Uterus (tissue), 4 donors: ENCODE data around the gene GABRG3. TPM values are rescaled to one million over a fixed set of nuclear protein-coding genes. Genes with fewer than 3 reads are reported as not detected.

Experiments used
- DNase-seq, 2 donors: peaks; one replicate each; pipeline ENCODE4 v3.0.0-alpha.2; 2019 to 2020
- H3K27ac ChIP-seq, 2 donors: fragments of 200-600 bp; sonication (generic); 1 replicate in 1 of 2; 2 replicates in 1 of 2; pipeline ENCODE4 v1.5.1; 2016 to 2018
- H3K27me3 ChIP-seq, 2 donors: fragments of 200-600 bp; sonication (generic); one replicate each; pipeline ENCODE4 v1.5.1; 2018 to 2019; ENCODE audit warnings: control low read depth in 1 of 2
- H3K36me3 ChIP-seq, 2 donors: fragments of 200-600 bp; sonication (generic); one replicate each; pipeline ENCODE4 v1.5.1; 2019; ENCODE audit warnings: control low read depth in 1 of 2
- H3K4me1 ChIP-seq, 2 donors: fragments of 200-600 bp; sonication (generic); one replicate each; pipeline ENCODE4 v1.5.1; 2018 to 2019; ENCODE audit warnings: control low read depth in 1 of 2
- H3K4me3 ChIP-seq, 2 donors: fragments of 200-600 bp; sonication (generic); 1 replicate in 1 of 2; 2 replicates in 1 of 2; pipeline ENCODE4 v1.5.1; 2018 to 2019; ENCODE audit warnings: mild to moderate bottlenecking in 1 of 2
- H3K9me3 ChIP-seq, 2 donors: fragments of 200-600 bp; sonication (generic); one replicate each; pipeline ENCODE4 v1.5.1; 2019; ENCODE audit warnings: control low read depth in 1 of 2
- CTCF ChIP-seq, 4 experiments: fragments of 200-600 bp in 2 of 4; fragments of 450-650 bp in 2 of 4; sonication (generic) in 2 of 4; IDR thresholded peaks; one replicate each; pipeline ENCODE4 v1.5.1; 2016 to 2019; ENCODE audit warnings: antibody characterized with exemption in 4 of 4, mild to moderate bottlenecking in 2 of 4, moderate library complexity in 1 of 4
- POLR2A ChIP-seq, 2 donors: fragments of 450-650 bp; IDR thresholded peaks; one replicate each; pipeline ENCODE4 v1.6.1; 2016; ENCODE audit warnings: antibody characterized with exemption in 2 of 2, mild to moderate bottlenecking in 1 of 2, moderate library complexity in 1 of 2
- intact Hi-C: fragments of 100-400 bp; cut with DNase I; formaldehyde crosslinking; loops from one replicate; pipeline ENCODE4 v1.15.1; 2023; ENCODE audit warnings: low total_unique reads
- total RNA-seq, 4 donors: library from RNA; depleted of rRNA in 3 of 4; stranded (reverse); fragments of >200 nt in 3 of 4; gene quantifications; one replicate each; pipeline versions ENCODE4 v1.1.0 to v1.2.4, GENCODE V29; 2014 to 2023
- donor health status: DM: yes; HTN: yes; CAD: no.

The GABRG3 gene
- total RNA-seq, 4 donors from 2014 or later: 3.0 TPM; not detected in 3

- Histone ChIP-seq H3K9me3 (no peaks in the 10 kb centered on the region), H3K27ac (no peak overlapping the region), H3K4me3 (no peak overlapping the region), H3K4me1 (no peaks in the 10 kb centered on the region), H3K27me3 (no peaks in the 10 kb centered on the region), H3K36me3 (no peaks in the 10 kb centered on the region)
- intact Hi-C loops: no loop called here
- no peak for TF ChIP-seq POLR2A (IDR thresholded peaks at IDR 0.05)
- no peak for DNase-seq
Observed at GRCh38 chr15:27214961-27215360, 244.0 kb downstream of the GABRG3 start.

GRCh38 chr15:27218426-27218825 lies 247.4 kb downstream of the GABRG3 start:
- no peak for DNase-seq
- H3K27me3 ChIP-seq: no peaks in the 10 kb centered on the region
- intact Hi-C loops: no loop called here
- no peak for TF ChIP-seq CTCF (IDR thresholded peaks at IDR 0.05)
- TF ChIP-seq POLR2A (IDR thresholded peaks at IDR 0.05): no peak
- H3K27ac ChIP-seq: no peak overlapping the region
- no peaks in the 10 kb centered on the region for H3K9me3 ChIP-seq
- no peaks in the 10 kb centered on the region for H3K4me1 ChIP-seq
- H3K36me3 ChIP-seq: no peaks in the 10 kb centered on the region
- H3K4me3 ChIP-seq: no peak overlapping the region

GRCh38 chr15:27219636-27220035 lies 248.7 kb downstream of the GABRG3 start:
- intact Hi-C loops: no loop called here
- Histone ChIP-seq H3K27me3 (no peaks in the 10 kb centered on the region), H3K27ac (no peak overlapping the region), H3K9me3 (no peaks in the 10 kb centered on the region), H3K36me3 (no peaks in the 10 kb centered on the region), H3K4me3 (no peak overlapping the region), H3K4me1 (no peaks in the 10 kb centered on the region)
- TF ChIP-seq CTCF (IDR thresholded peaks at IDR 0.05) (no peak), POLR2A (IDR thresholded peaks at IDR 0.05) (no peak)
- DNase-seq: no peak

- no peaks in the 10 kb centered on the region for H3K4me1 ChIP-seq
- no peaks in the 10 kb centered on the region for H3K36me3 ChIP-seq
- no peak for TF ChIP-seq POLR2A (IDR thresholded peaks at IDR 0.05)
- no peak for TF ChIP-seq CTCF (IDR thresholded peaks at IDR 0.05)
- H3K9me3 ChIP-seq: no peaks in the 10 kb centered on the region
- no peak for DNase-seq
- intact Hi-C loops: no loop called here
- no peak overlapping the region for H3K27ac ChIP-seq
- no peaks in the 10 kb centered on the region for H3K27me3 ChIP-seq
- H3K4me3 ChIP-seq: no peak overlapping the region
Observed at GRCh38 chr15:27220199-27220598, 249.2 kb downstream of the GABRG3 start.

GRCh38 chr15:27222479-27222878 lies 251.5 kb downstream of the GABRG3 start:
- intact Hi-C loops: no loop called here
- Histone ChIP-seq H3K36me3 (no peaks in the 10 kb centered on the region), H3K27me3 (no peaks in the 10 kb centered on the region), H3K4me1 (no peaks in the 10 kb centered on the region), H3K4me3 (no peak overlapping the region), H3K9me3 (no peaks in the 10 kb centered on the region), H3K27ac (no peak overlapping the region)
- no peak for DNase-seq
- TF ChIP-seq CTCF (IDR thresholded peaks at IDR 0.05): no peak
- no peak for TF ChIP-seq POLR2A (IDR thresholded peaks at IDR 0.05)

GRCh38 chr15:27223179-27223578 lies 252.2 kb downstream of the GABRG3 start:
- Histone ChIP-seq H3K27ac (no peak overlapping the region), H3K4me1 (no peaks in the 10 kb centered on the region), H3K36me3 (no peaks in the 10 kb centered on the region), H3K9me3 (no peaks in the 10 kb centered on the region), H3K4me3 (no peak overlapping the region), H3K27me3 (no peaks in the 10 kb centered on the region)
- intact Hi-C loops: no loop called here
- TF ChIP-seq CTCF (IDR thresholded peaks at IDR 0.05) (no peak), POLR2A (IDR thresholded peaks at IDR 0.05) (no peak)
- no peak for DNase-seq
